Trophoblast cell (in vitro differentiated cells and primary cell): ENCODE data around the gene SIPA1L3.

Experiments
- DNase-seq, 2 donors: peaks; one replicate each; pipeline ENCODE4 v3.0.0-alpha.2; 2016
- H2AFZ ChIP-seq: 2 replicates; pipeline ENCODE4 v1.6.1; 2013; ENCODE audit warnings: low read length, moderate library complexity, mild to moderate bottlenecking; ENCODE audit not compliant: insufficient read depth, poor library complexity
- H2AK5ac ChIP-seq: 2 replicates; pipeline ENCODE4 v1.6.1; 2013; ENCODE audit warnings: mild to moderate bottlenecking, low read length
- H2BK120ac ChIP-seq: 2 replicates; pipeline ENCODE4 v1.6.1; 2013; ENCODE audit warnings: low read length, mild to moderate bottlenecking, moderate library complexity; ENCODE audit not compliant: insufficient read depth, poor library complexity
- H2BK12ac ChIP-seq: 2 replicates; pipeline ENCODE4 v1.6.1; 2013; ENCODE audit warnings: mild to moderate bottlenecking, low read length, moderate library complexity
- H2BK5ac ChIP-seq: 2 replicates; pipeline ENCODE4 v1.6.1; 2013; ENCODE audit warnings: low read length, low read depth, moderate library complexity, mild to moderate bottlenecking; ENCODE audit not compliant: poor library complexity
- H3K14ac ChIP-seq: 2 replicates; pipeline ENCODE4 v1.6.1; 2013; ENCODE audit warnings: mild to moderate bottlenecking, low read length
- H3K18ac ChIP-seq: 2 replicates; pipeline ENCODE4 v1.6.1; 2013; ENCODE audit warnings: mild to moderate bottlenecking, low read length
- H3K23ac ChIP-seq: 2 replicates; pipeline ENCODE4 v1.6.1; 2013; ENCODE audit warnings: low read length
- H3K27ac ChIP-seq: 2 replicates; pipeline ENCODE4 v1.5.1; 2013; ENCODE audit warnings: low read depth, mild to moderate bottlenecking, inconsistent platforms, low read length, moderate library complexity
- H3K27me3 ChIP-seq: 2 replicates; pipeline ENCODE4 v1.6.1; 2013; ENCODE audit warnings: inconsistent platforms, mild to moderate bottlenecking, low read length, moderate library complexity; ENCODE audit not compliant: insufficient read depth
- H3K36me3 ChIP-seq, 2 experiments: 1 replicate in 1 of 2; 2 replicates in 1 of 2; pipeline ENCODE4 v1.6.1; 2013; ENCODE audit warnings: low read length in 2 of 2, mild to moderate bottlenecking in 2 of 2, moderate library complexity in 1 of 2; ENCODE audit not compliant: insufficient read depth in 2 of 2, control insufficient read depth in 1 of 2
- H3K4ac ChIP-seq: 2 replicates; pipeline ENCODE4 v1.6.1; 2013; ENCODE audit warnings: low read depth, mild to moderate bottlenecking, low read length, moderate library complexity
- H3K4me1 ChIP-seq, 2 experiments: 1 replicate in 1 of 2; 2 replicates in 1 of 2; pipeline ENCODE4 v1.6.1; 2013; ENCODE audit warnings: low read length in 2 of 2, mild to moderate bottlenecking in 2 of 2, moderate library complexity in 1 of 2; ENCODE audit not compliant: insufficient read depth in 2 of 2, control insufficient read depth in 1 of 2
- H3K4me2 ChIP-seq: 2 replicates; pipeline ENCODE4 v1.6.1; 2013; ENCODE audit warnings: inconsistent platforms, mild to moderate bottlenecking, low read length, moderate library complexity
- H3K4me3 ChIP-seq: 2 replicates; pipeline ENCODE4 v1.5.1; 2013; ENCODE audit warnings: mild to moderate bottlenecking, low read depth, low read length, inconsistent platforms
- H3K79me1 ChIP-seq: one replicate; pipeline ENCODE4 v1.6.1; 2013; ENCODE audit warnings: low read length
- H3K79me2 ChIP-seq: 2 replicates; pipeline ENCODE4 v1.6.1; 2013; ENCODE audit warnings: low read length, mild to moderate bottlenecking; ENCODE audit not compliant: control insufficient read depth, insufficient read depth, poor library complexity
- H3K9ac ChIP-seq: 2 replicates; pipeline ENCODE4 v1.6.1; 2013; ENCODE audit warnings: mild to moderate bottlenecking, low read length
- H3K9me3 ChIP-seq: 2 replicates; pipeline ENCODE4 v1.6.1; 2013; ENCODE audit warnings: low read depth, mild to moderate bottlenecking, control low read depth, inconsistent platforms, low read length; ENCODE audit not compliant: insufficient read depth
- H4K12ac ChIP-seq: 2 replicates; pipeline ENCODE4 v1.6.1; 2013; ENCODE audit warnings: low read depth, mild to moderate bottlenecking, low read length, moderate library complexity
- H4K8ac ChIP-seq: 2 replicates; pipeline ENCODE4 v1.6.1; 2013; ENCODE audit warnings: low read depth, mild to moderate bottlenecking, low read length, moderate library complexity
- H4K91ac ChIP-seq: one replicate; pipeline ENCODE4 v1.6.1; 2013; ENCODE audit warnings: low read depth, mild to moderate bottlenecking, low read length, moderate library complexity
- WGBS: extraction: QIAGEN DNeasy Blood & Tissue Kit; methylation state at CpG from one replicate; pipeline ENCODE4 v1.1.7; 2013; ENCODE audit warnings: missing lambda C conversion rate; ENCODE audit not compliant: insufficient read length, insufficient coverage; ENCODE audit errors: extremely low coverage; 5-methylcytosine and 5-hydroxymethylcytosine counted together

The SIPA1L3 gene

GRCh38 chr19:38034492-38034860, 127.5 kb downstream of the SIPA1L3 start:
- Histone ChIP-seq H2BK12ac (no peak overlapping the region), H3K23ac (no peak overlapping the region), H4K91ac (no peak overlapping the region), H3K14ac (no peak overlapping the region), H3K4me1 (peaks cover 13 to 15% of the 10 kb centered on the region in 2 experiments), H2AFZ (no peak overlapping the region), H3K36me3 (no peaks in the 10 kb centered on the region), H3K27me3 (no peaks in the 10 kb centered on the region), H3K4ac (no peak overlapping the region), H3K27ac (no peak overlapping the region), H2BK120ac (no peak overlapping the region), H3K79me1 (no peaks in the 10 kb centered on the region), H3K4me3 (no peak overlapping the region), H3K18ac (no peak overlapping the region), H3K9me3 (peaks cover 2% of the 10 kb centered on the region), H4K12ac (no peak overlapping the region), H3K79me2 (no peaks in the 10 kb centered on the region), H2BK5ac (no peak overlapping the region), H2AK5ac (no peak overlapping the region), H4K8ac (no peak overlapping the region), H3K4me2 (no peak overlapping the region), H3K9ac (no peak overlapping the region)
- DNase-seq: no peak
- WGBS: no CpG with 5 or more reads among the region's 5 CpGs

DNA sequence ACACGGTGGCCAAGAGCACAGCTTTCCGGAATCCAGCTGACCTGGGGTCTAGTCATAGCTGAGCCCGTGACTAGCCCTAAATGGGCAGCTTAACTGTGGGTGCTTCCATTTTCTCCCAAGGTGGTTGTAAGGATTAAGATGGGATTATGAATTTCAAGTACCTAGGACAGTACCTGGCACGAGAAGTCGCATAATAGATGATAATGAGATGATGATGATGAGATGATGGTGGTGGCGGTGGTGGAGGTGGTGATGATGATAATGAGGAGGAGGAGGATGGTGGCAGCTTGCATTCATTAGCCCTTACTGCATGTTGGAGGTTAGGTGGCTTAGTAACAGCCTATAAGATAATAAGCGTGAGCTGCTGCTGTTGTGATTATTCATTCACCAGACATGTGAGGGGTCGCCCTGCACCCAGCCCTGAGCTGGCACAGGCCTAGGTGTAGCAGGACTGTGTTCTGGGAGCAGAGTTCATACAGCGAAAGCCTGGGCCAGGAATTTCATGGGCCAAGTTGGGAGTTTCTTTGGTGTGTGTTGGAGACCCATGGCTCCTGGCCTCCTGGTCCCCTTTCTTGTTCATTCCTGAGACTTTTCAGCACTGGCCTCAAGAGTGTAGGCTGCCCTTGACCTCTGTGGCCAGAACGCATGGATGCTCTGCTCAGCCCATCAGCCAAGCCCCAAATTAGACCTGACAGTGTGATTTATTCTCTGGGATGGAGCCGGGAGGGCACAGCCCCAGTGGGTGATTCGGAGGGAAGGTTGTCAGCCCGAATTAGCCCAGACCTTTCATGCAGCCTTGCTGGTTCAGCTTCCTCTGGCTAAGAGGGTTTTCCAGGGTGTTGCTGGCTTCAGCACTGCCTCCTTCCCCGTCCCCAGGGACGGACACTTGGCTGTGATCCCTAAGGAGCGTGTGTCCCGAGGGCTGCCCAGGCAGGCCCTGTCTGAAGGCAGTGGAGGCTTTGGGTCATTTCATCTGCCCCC, 128.8 kb downstream of the SIPA1L3 start:
- DNase-seq: no peak
- Histone ChIP-seq H3K27ac (no peak overlapping the region), H3K4me3 (no peak overlapping the region), H3K9ac (no peak overlapping the region), H3K79me2 (no peaks in the 10 kb centered on the region), H3K27me3 (no peaks in the 10 kb centered on the region), H2AFZ (no peak overlapping the region), H3K79me1 (no peaks in the 10 kb centered on the region), H4K12ac (no peak overlapping the region), H3K4ac (no peak overlapping the region), H3K4me2 (no peak overlapping the region), H2BK12ac (no peak overlapping the region), H3K18ac (no peak overlapping the region), H3K14ac (no peak overlapping the region), H2BK120ac (no peak overlapping the region), H3K4me1 (peaks cover 13 to 15% of the 10 kb centered on the region in 2 experiments), H3K36me3 (no peaks in the 10 kb centered on the region), H2BK5ac (no peak overlapping the region), H3K23ac (no peak overlapping the region), H2AK5ac (no peak overlapping the region), H3K9me3 (peaks cover under 1% of the 10 kb centered on the region), H4K91ac (no peak overlapping the region), H4K8ac (no peak overlapping the region)
- no CpG with 5 or more reads among the region's 17 CpGs for WGBS

GRCh38 chr19:38036707-38037611, 130.0 kb downstream of the SIPA1L3 start:
- Histone ChIP-seq H3K4me1 (peaks cover 13 to 15% of the 10 kb centered on the region in 2 experiments), H3K4me3 (no peak overlapping the region), H3K14ac (no peak overlapping the region), H3K4me2 (no peak overlapping the region), H3K9ac (no peak overlapping the region), H4K91ac (no peak overlapping the region), H2BK5ac (no peak overlapping the region), H3K27ac (no peak overlapping the region), H2BK12ac (no peak overlapping the region), H3K79me1 (no peaks in the 10 kb centered on the region), H3K4ac (no peak overlapping the region), H2AFZ (no peak overlapping the region), H3K23ac (no peak overlapping the region), H3K27me3 (no peaks in the 10 kb centered on the region), H2BK120ac (no peak overlapping the region), H3K36me3 (no peaks in the 10 kb centered on the region), H3K18ac (no peak overlapping the region), H4K8ac (no peak overlapping the region), H2AK5ac (no peak overlapping the region), H3K9me3 (no peaks in the 10 kb centered on the region), H4K12ac (no peak overlapping the region), H3K79me2 (no peaks in the 10 kb centered on the region)
- no CpG with 5 or more reads among the region's 18 CpGs for whole genome bisulfite sequencing
- no peak for DNase-seq

DNA sequence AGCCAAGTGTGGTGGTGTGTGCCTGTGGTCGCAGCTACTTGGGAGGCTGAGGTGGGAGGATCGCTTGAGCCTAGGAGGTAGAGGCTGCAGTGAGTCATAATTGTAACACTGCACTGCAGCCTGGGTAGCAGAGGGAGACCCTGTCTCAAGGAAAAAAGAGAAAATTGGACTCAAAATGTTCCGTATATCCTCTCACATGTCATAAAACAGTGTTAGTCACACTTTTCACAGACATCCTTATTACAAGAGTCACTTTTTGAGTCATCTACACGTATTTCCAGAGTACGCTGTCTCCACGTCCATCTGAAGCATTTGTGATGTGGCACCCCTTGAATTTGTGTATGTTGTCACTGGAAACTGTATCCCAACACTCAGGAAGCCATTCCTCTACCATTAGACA, 133.0 kb downstream of the SIPA1L3 start:
- no peaks in the 10 kb centered on the region for H3K79me2 ChIP-seq
- no peak overlapping the region for H4K91ac ChIP-seq
- no peak overlapping the region for H4K8ac ChIP-seq
- no peak overlapping the region for H3K4ac ChIP-seq
- H3K4me2 ChIP-seq: no peak overlapping the region
- peaks cover 3 to 7% of the 10 kb centered on the region in 2 experiments for H3K4me1 ChIP-seq
- H2AFZ ChIP-seq: no peak overlapping the region
- H2BK120ac ChIP-seq: no peak overlapping the region
- H3K27ac ChIP-seq: no peak overlapping the region
- no peak overlapping the region for H3K18ac ChIP-seq
- no peaks in the 10 kb centered on the region for H3K36me3 ChIP-seq
- no peaks in the 10 kb centered on the region for H3K79me1 ChIP-seq
- no peak overlapping the region for H3K23ac ChIP-seq
- no peak overlapping the region for H3K9ac ChIP-seq
- WGBS: no CpG with 5 or more reads among the region's 6 CpGs
- no peak overlapping the region for H3K14ac ChIP-seq
- H2BK12ac ChIP-seq: no peak overlapping the region
- H4K12ac ChIP-seq: no peak overlapping the region
- H2BK5ac ChIP-seq: no peak overlapping the region
- DNase-seq: no peak
- H3K9me3 ChIP-seq: no peaks in the 10 kb centered on the region
- no peak overlapping the region for H2AK5ac ChIP-seq
- H3K4me3 ChIP-seq: no peak overlapping the region
- no peaks in the 10 kb centered on the region for H3K27me3 ChIP-seq
